ENCODE data around the gene COBL.

COBL gene

DNA sequence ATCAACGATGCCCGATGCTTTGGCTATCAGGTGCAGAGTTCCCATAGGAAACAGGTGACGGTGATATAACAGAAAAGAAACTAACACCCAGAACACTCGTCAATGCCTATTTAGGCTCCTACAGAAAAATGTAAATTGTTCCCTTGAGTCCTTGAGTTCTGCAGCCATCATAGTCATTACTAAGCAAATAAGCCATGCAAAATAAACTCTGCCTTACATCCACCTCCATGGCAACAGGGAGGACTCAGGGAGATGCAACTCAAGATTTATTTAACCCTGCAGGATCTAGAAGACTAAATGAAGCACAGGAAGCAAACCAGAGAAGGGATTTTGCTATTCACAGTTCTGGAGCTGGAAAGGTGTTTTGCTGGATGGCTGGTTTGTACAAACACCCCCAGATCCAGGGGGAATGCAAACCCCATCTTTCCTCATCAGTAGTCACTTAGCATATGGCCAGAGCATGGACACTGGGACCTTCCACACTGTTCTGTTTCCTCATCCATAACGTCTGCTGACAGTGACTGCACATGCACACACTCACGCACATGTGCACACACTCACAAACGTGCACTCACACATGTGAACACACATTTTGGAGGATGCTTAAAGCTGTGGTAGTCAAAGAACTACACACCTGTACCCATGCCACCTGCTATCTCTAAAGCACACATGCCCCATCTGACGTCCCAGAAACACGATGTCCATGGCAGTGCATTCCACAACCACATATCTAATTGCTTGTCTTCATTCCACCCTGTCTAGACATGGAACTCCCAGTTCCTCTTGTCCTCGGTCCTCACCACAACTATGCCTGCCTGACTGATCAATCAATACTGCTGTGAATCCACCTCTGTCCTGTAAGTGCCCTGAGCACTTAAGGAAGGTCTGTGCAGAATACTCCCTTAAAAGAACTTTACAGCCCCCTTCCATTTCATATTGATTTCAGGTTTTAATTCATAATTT is 178.2 kb downstream of the COBL start:
- no peak for DNase-seq

DNA sequence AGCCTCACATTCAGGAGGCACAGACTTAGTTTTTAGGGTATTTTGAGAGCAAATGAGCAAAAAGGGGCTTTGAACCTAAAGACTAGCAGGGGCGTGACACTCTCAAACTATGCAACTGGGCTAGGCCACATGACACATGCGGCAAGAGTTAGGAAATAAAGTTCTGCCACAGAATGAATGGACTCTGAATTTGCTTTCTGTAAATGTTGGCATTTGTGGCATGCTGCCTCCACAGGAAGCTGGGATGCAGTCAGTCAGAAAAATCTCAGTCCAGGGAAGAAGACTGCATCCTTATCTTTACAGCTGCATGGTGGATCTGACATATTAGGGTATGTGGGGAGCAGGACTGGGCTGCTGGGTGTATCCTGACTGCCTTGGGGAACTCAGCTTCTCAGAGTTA is 181.0 kb downstream of the COBL start:
- DNase-seq: no peak

DNA sequence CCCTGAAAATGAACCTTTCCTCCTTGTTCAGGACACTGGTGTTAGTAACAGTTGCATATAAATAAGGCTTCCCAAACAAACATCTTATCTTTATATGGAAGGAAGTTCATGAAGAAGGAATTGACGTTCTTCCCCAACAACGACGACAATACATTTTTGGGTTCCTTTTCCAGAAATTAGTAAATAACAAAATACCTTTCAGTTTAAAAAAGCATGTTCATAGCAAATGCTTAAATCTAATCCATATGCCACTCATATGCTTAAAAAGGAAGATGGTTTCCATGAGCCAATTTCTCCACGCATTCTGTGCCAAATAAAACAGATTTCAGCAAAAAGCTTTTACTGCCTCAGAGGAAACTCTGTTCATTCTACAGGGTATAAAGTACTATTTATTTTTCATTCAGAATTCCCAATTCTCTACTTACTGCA is 182.6 kb downstream of the COBL start:
- no peak for DNase-seq

GRCh38 chr7:51132661-51133060 is 183.9 kb downstream of the COBL start:
- no peak for DNase-seq

DNA sequence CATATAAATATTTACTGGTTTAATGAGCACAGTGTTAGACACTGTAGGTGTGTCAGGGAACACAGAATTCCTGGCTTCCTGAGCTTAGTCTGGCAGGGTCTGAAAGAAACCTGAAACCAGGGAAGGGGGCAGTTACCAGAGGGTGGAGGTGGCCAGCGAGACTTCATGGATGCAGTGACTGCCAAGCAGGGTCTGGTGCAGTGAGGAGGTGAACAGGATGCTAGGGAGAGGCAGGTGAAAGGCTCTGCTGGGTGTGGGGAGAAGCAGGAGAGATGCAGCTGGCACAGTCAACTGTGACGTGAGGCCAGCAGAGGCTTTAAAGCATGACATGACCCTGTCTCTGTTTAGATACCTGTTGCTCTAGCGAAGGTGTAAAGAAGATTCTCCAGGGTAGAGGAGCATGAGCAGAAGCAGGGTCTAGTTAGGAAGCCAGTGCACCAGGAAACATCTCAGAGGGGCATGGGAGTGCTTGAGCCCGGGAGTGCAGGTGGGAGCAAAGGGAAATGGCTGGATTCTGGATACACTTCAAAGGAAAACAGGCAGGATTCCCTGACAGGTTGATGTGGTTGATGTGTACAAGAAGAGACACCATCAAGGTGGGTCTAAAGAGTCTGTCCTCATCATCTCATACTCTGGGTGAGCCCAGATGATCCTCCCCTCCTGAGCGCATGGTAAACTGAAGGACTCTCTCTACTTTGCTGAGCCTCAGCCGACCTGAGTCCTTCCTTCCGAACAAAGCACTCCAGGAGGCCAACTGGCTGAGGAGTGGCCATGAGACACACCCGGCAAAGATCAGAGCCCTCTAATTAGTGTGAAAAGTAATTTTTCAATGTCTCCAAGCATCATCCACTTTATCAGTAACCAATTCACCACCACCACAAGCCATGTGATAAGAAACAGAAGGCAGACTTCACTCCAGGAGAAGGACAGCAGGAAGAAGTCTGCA is 186.8 kb downstream of the COBL start:
- DNase-seq: no peak

GRCh38 chr7:51128545-51129435 is 187.8 kb downstream of the COBL start:
- no peak for DNase-seq

- no peak for DNase-seq
Observed at GRCh38 chr7:51127618-51127904, 189.0 kb downstream of the COBL start.

- no peak for DNase-seq
Observed at GRCh38 chr7:51126813-51127617, 189.6 kb downstream of the COBL start.

- no peak for DNase-seq
Observed at GRCh38 chr7:51126324-51126723, 190.3 kb downstream of the COBL start.

GRCh38 chr7:51124321-51124720 is 192.3 kb downstream of the COBL start:
- DNase-seq: no peak

DNA sequence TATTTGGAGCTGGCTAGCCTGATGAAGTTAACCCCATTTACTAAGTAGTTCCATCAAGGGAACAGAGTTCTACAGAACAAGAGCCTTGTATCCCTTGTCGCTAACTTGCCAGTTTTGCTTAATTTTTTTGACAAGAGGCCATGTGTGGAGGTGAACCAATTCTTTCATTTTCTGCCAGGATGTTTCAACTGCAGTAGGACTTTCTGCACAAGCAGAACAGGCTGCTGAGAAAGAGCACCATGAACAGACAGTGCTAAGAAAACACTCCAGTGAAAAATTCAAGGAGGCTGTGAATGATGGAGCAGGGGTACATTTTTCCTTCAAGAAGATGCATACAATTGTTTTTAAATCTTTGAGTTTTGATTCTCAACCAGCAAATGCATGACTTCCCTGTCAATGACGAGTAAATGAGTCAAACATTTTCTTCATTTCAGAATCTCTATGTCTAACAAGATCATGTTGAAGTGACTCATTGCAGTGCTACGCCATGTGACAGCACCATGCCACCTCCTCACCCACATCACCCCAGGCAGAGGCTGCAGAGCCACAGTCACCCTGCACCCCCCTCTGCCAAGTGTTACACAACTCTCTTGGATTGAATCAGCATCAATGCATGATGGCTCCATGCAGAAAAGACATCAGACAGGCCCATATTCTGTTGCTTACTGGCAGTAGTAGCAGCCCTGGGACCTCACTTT is 193.1 kb downstream of the COBL start:
- no peak for DNase-seq

DNA sequence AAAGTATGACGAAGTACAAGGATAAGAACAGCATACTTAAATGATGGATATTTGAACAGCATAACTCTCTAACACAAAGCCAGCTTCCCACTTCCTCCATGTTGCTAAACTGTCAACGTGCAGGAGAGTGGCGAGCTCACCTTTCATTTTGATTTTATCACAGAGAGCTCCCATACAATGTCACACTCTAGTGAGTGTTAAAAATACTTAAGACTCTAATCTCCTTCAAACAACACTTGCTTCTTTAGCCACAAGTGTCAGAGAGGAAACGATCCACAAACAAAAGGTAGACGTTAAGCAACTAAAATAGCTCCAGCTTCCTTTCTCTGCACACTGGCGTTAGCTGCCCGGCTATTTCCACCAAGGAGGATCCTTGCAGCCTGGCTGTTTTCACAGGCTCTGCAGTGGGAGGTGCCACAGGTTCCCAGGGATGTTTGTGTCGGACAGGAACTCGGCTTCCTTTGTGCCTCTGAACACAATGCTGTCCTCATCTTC is 194.6 kb downstream of the COBL start:
- DNase-seq: no peak

DNA sequence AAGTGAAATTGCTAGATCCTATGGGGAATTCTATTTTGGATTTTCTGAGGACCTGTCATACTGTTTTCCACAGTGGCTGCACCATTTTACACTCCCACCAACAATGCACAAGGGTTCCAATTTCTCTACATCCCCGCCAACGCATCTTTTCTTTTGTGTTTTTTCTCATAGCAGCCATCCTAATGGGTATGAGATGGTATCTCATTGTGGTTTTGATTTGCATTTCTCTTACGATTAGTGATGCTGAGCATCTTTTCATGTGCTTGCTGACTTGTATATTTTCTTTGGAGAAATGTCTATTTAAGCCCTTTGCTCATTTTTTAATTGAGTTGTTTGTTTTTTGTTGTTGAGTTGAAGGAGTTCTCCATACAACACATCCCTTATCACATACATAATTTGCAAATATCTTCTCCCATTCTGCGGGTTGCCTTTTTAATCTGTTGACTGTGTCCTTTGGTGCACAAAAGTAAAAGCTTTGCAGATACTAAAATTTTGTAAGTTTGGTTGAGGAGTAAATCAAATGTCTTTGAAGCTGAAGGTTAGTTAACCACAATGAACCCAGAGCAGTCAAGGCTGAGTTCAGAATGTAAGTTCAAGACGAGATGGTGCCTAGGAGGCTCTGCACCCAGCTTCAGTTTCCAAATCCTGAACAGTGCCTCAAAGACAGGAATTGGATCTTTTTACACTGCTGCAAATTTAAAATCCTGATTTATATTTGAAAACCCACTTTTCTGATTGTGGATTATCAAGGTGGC is 195.4 kb downstream of the COBL start:
- DNase-seq: no peak

DNA sequence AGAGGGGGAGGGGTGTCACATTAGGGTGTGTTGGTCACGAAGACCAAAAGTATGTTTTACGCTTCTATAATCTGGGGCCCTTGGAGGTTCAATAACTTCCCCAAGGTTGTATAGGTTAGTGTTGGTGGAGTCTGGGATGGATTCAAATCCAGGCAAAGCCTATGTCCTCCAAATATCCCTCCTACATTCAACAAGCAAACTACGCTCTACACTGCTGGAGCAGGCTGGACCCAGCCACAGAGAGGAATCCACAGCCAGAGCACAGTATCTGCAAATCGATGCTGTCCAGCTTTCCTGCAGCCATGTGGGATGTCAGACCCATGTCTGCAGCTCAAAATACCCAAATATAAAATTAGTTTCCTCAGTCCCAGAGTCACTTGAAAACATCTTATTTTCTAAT is 198.0 kb downstream of the COBL start:
- DNase-seq: no peak

DNA sequence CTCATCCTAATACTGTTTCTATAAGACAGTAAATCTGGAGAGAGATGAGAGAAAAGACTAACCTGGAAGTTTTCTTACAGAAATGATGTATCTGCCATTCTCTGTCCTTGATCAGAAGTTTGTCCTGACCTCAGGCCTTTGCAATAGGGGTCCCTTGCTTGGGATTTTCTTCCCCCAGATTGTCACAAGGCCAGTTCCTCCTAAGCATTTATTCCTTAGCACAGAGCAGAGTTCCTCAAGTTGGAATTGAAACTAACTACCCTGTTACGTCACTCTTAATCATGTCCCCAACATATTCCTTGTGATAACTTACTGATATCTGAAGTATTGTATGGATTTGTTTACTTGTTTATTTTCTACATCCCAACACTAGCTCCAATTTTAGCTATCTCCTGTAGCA is 202.1 kb downstream of the COBL start:
- DNase-seq: no peak

DNA sequence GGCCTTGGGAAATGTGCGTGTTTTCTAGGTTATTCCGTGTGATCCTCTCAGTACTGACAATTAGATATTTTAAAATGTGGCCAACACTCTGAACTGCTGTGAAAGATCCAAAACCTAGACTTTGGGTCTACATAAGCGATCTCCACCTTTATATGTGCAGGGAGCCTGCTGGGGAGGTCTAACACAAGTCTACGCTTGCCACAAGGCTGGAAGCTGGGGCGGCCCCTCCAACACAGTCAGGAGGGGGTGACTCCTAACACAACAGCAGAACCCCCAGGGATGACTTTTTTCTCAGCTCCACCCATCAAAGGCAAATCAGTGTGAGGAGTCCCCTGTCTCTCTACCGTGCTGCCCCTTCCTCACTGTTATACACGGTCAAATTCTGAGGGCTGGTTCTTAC is 202.6 kb downstream of the COBL start:
- DNase-seq: no peak

GRCh38 chr7:51113560-51113959 is 203.0 kb downstream of the COBL start:
- no peak for DNase-seq

DNA sequence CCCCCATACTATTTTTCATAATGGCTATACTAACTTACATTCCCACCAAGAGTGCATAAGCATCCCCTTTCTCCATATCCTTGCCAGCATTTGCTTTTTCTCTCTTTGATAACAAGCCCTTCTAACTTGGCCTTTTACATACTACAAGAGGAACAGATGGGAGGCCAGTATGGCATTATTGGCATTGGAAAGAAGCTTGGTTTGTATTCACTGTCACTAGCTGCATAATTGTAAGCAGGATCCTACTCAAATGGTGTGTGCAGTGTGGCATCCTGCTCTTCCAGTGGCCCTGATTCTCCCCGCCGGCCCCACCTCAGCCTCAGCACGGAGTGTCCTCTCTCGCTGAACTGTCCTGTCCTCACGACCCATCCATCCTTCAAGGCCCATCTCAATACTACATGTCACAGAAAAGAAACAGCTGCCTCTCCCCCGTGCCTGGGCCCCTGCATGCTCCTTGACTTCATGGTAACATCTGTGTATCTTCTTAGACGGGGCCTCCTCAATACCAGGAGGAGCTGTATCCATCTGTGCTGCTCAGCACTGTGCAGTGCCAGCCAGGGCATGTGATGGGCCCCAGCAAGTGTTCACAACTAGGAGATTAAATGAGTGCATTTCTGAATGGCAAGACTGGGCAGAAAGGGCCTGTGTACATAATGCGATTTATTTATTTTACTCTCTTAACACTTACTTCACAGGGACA is 205.2 kb downstream of the COBL start:
- DNase-seq: peak; percentile 7

DNA sequence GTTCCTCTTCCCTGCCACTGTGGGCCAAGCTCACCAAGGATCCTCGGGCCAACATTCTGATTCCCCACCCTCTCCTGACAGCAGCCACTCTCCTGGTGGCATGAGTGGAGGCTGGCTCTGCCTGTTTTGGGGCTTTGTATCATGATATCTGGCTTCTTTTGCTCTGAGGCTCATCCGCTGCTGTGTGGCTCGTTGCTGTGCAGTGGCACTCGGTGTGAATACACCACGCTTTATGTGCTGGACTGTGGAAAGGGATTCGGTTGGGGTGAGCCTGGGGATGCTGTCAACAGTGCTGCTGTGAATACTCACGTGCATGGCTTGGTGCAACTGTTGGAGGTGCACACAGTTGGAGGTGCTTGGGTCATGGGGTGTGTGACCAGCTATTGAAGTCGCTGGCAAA is 208.5 kb downstream of the COBL start:
- no peak for DNase-seq

GRCh38 chr7:51104278-51104677 is 212.3 kb downstream of the COBL start:
- DNase-seq: no peak
